CD4-positive, alpha-beta T cell treated with Interferon gamma for 1 hour (primary cell): ENCODE measurements around the gene RBM26.
"Not testable (repeated sequence)": the region's sequence is repeated elsewhere in the genome, so short reads cannot be mapped to it uniquely, and the experiment has no call there.

Experiments used
- DNase-seq: peaks from one replicate; pipeline ENCODE4 v3.0.0-alpha.2; 2020

The RBM26 gene

GRCh38 chr13:79314652-79315051 is 91.4 kb downstream of the RBM26 start:
- DNase-seq: no peak

GRCh38 chr13:79312340-79312855 is 93.7 kb downstream of the RBM26 start:
- no peak for DNase-seq

- no peak for DNase-seq
These were observed 94.7 kb downstream of the RBM26 start for GRCh38 chr13:79311386-79311785.

GRCh38 chr13:79309690-79310089 is 96.4 kb downstream of the RBM26 start:
- DNase-seq: no peak

GRCh38 chr13:79307866-79308298 is 98.2 kb downstream of the RBM26 start:
- DNase-seq: no peak

GRCh38 chr13:79307433-79307861 is 98.6 kb downstream of the RBM26 start:
- DNase-seq: no peak

- no peak for DNase-seq
These were observed 99.4 kb downstream of the RBM26 start for GRCh38 chr13:79306650-79307049.

GRCh38 chr13:79297128-79297527 is 108.9 kb downstream of the RBM26 start:
- no peak for DNase-seq

- no peak for DNase-seq
These were observed 109.9 kb downstream of the RBM26 start for GRCh38 chr13:79295906-79296706.

- DNase-seq: no peak
These were observed 115.3 kb downstream of the RBM26 start for GRCh38 chr13:79290595-79291244.

GRCh38 chr13:79289571-79289970 is 116.5 kb downstream of the RBM26 start:
- no peak for DNase-seq

GRCh38 chr13:79287939-79288795 is 117.9 kb downstream of the RBM26 start:
- DNase-seq: no peak

GRCh38 chr13:79285159-79285558 is 120.9 kb downstream of the RBM26 start:
- no peak for DNase-seq

GRCh38 chr13:79283742-79284141 is 122.3 kb downstream of the RBM26 start:
- no peak for DNase-seq

- DNase-seq: no peak
These were observed 123.1 kb downstream of the RBM26 start for GRCh38 chr13:79282976-79283375.

- DNase-seq: no peak
These were observed 123.5 kb downstream of the RBM26 start for GRCh38 chr13:79282508-79282907.

GRCh38 chr13:79281339-79281747 is 124.7 kb downstream of the RBM26 start:
- DNase-seq: no peak

GRCh38 chr13:79279735-79280134 is 126.3 kb downstream of the RBM26 start:
- DNase-seq: not testable (repeated sequence)

- no peak for DNase-seq
These were observed 133.0 kb downstream of the RBM26 start for GRCh38 chr13:79273045-79273444.

- DNase-seq: no peak
These were observed 134.4 kb downstream of the RBM26 start for GRCh38 chr13:79271616-79272015.

GRCh38 chr13:79270859-79271258 is 135.2 kb downstream of the RBM26 start:
- no peak for DNase-seq
